Breast epithelium (tissue), 4 donors: ENCODE data around the gene NR2E1. TPM values are rescaled to one million over a fixed set of nuclear protein-coding genes. Genes with fewer than 3 reads are reported as not detected.

Experiments
- DNase-seq, 2 donors: peaks; one replicate each; pipeline ENCODE4 v3.0.0-alpha.2; 2019; ENCODE audit warnings: low spot score in 2 of 2
- H3K27ac ChIP-seq, 2 donors: fragments of 200-600 bp; sonication (generic) in 1 of 2; one replicate each; pipeline ENCODE4 v1.5.1; 2016 to 2019; ENCODE audit warnings: mild to moderate bottlenecking in 1 of 2
- H3K27me3 ChIP-seq, 2 donors: fragments of 200-600 bp; sonication (generic) in 1 of 2; one replicate each; pipeline versions ENCODE4 v1.5.1 to v1.6.0; 2017 to 2019; ENCODE audit warnings: control low read depth in 1 of 2, mild to moderate bottlenecking in 1 of 2
- H3K36me3 ChIP-seq: fragments of 200-600 bp; one replicate; pipeline ENCODE4 v1.5.1; 2019
- H3K4me1 ChIP-seq, 2 donors: fragments of 200-600 bp; sonication (generic); one replicate each; pipeline ENCODE4 v1.5.1; 2016 to 2019; ENCODE audit warnings: control low read depth in 1 of 2
- H3K4me3 ChIP-seq, 3 donors: fragments of 200-600 bp; sonication (generic); 1 replicate in 2 of 3; 2 replicates in 1 of 3; pipeline ENCODE4 v1.5.1; 2016 to 2019; ENCODE audit warnings: mild to moderate bottlenecking in 3 of 3, moderate library complexity in 2 of 3
- H3K9me3 ChIP-seq, 2 donors: fragments of 200-600 bp; sonication (generic) in 1 of 2; one replicate each; pipeline ENCODE4 v1.5.1; 2016 to 2019; ENCODE audit warnings: control low read depth in 1 of 2
- CTCF ChIP-seq, 3 donors: fragments of 450-650 bp; IDR thresholded peaks; one replicate each; pipeline ENCODE4 v1.5.1; 2016 to 2017; ENCODE audit warnings: antibody characterized with exemption in 3 of 3, mild to moderate bottlenecking in 3 of 3, moderate library complexity in 3 of 3
- POLR2A ChIP-seq: fragments of 450-650 bp; IDR thresholded peaks from one replicate; pipeline ENCODE4 v1.6.1; 2016; ENCODE audit warnings: antibody characterized with exemption, mild to moderate bottlenecking, moderate library complexity
- POLR2AphosphoS5 ChIP-seq, 3 donors: sonication (generic); formaldehyde crosslinking; IDR thresholded peaks; one replicate each; pipeline ENCODE4 v1.6.1; 2017; ENCODE audit warnings: antibody characterized with exemption in 3 of 3
- intact Hi-C: fragments of 100-400 bp; cut with DNase I; formaldehyde crosslinking; loops from one replicate; pipeline ENCODE4 v1.15.1; 2023; ENCODE audit warnings: low total_unique reads
- total RNA-seq, 3 donors: library from RNA; depleted of rRNA; stranded (reverse); fragments of >200 nt; gene quantifications; one replicate each; pipeline ENCODE4 v1.1.0, GENCODE V29; 2016

Gene NR2E1
- total RNA-seq, 3 donors from 2014 or later: 0.33 TPM; not detected in 2

DNA sequence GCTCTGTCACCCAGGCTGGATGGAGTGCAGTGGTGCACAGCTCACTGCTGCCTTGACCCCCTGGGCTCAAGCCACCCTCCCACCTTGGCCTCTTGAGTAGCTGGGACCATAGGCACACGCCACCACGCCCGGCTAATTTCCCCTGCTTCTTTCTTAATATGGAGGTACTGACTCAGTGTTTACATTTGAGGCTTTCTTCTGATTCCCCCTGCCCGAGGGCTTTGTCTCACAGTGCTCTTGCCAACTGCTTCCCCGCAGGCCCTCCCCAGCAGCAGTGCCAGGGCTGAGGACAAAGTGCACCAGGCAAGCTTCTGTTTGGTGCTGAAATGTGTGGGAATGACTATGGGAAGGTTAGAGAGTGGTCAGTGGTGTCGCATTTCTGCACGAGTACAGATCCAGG, 34.8 kb downstream of the NR2E1 start:
- DNase-seq: no peak
- no peak for TF ChIP-seq CTCF (IDR thresholded peaks at IDR 0.05)
- no peak for TF ChIP-seq POLR2AphosphoS5 (IDR thresholded peaks at IDR 0.05)
- TF ChIP-seq POLR2A: no peak
- intact Hi-C loops: no loop called here
- no peaks in the 10 kb centered on the region for H3K27me3 ChIP-seq
- H3K36me3 ChIP-seq: no peaks in the 10 kb centered on the region
- no peaks in the 10 kb centered on the region for H3K4me1 ChIP-seq
- H3K9me3 ChIP-seq: no peaks in the 10 kb centered on the region
- no peak overlapping the region for H3K4me3 ChIP-seq
- no peak overlapping the region for H3K27ac ChIP-seq

DNA sequence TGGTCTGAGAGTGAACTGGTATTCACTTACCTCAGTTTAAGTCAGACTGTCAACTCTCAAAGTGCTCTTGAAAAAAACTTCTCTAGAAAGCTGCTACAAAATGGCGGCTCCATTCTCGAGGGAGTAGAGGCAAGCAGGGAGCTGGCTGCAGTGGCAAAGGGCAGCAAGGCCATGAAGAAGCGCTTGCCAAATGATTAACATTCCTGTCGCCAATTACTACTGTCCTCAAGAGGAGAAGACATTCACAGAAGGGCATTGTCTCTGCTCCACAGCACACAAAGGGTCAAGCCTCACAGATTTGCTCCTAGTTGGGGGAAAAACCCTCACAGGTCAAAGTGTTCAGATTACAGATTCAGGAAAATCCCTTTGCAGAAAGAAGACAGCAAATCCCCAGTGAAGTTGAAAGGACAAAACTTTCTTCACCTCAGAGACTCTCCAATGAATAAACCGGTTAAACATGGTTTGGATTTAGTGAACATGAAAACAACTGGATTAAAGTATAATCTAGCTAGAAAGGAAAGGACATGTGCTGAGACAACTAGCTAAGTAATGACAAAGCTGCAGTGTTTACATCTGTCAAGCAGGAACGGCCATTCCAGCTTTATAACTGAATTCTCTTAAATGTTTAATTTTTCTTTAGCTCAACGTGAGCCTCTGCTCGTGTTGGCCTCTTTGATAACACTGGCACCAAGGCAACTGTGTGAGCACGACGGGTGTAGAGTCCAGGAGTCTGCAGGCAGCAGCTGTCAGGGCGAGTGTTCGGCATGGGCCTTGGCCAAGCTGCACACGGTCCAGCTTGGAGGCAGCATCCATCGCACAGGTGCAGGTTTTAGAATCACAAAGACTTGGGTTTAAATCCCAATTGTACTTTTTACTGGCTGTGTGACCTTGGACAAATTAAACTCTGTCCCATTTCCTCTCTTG, 37.6 kb downstream of the NR2E1 start:
- H3K27ac ChIP-seq: no peak overlapping the region
- TF ChIP-seq POLR2A: no peak
- TF ChIP-seq POLR2AphosphoS5 (IDR thresholded peaks at IDR 0.05): no peak
- no peak for TF ChIP-seq CTCF (IDR thresholded peaks at IDR 0.05)
- no peaks in the 10 kb centered on the region for H3K36me3 ChIP-seq
- H3K4me3 ChIP-seq: no peak overlapping the region
- no peaks in the 10 kb centered on the region for H3K4me1 ChIP-seq
- H3K27me3 ChIP-seq: no peaks in the 10 kb centered on the region
- intact Hi-C loops: no loop called here
- no peak for DNase-seq
- no peaks in the 10 kb centered on the region for H3K9me3 ChIP-seq

DNA sequence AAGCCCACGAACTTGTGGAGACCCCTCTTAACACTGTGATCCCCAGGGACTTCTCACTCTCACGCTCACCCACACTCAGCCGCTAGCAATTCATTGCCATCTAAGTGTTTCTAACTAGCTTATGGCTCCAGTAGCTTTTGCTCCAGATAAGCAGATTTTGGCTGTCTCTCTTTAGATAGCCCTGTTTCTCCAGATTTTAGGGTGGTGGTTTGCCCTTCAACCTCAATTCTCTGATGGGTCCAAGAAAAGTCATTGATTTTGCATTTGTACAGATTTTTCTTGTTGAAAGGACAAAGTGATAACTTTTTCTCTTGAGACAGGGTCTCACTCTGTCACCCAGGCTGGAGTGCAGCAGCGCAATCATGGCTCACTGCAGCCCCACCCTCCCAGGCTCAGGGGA, 41.2 kb downstream of the NR2E1 start:
- H3K27me3 ChIP-seq: no peaks in the 10 kb centered on the region
- TF ChIP-seq POLR2AphosphoS5 (IDR thresholded peaks at IDR 0.05) (no peak), POLR2A (no peak), CTCF (IDR thresholded peaks at IDR 0.05) (no peak)
- intact Hi-C loops: no loop called here
- H3K9me3 ChIP-seq: no peaks in the 10 kb centered on the region
- no peak overlapping the region for H3K4me3 ChIP-seq
- no peak overlapping the region for H3K27ac ChIP-seq
- no peaks in the 10 kb centered on the region for H3K36me3 ChIP-seq
- no peaks in the 10 kb centered on the region for H3K4me1 ChIP-seq
- DNase-seq: no peak

- no peak for TF ChIP-seq POLR2AphosphoS5 (IDR thresholded peaks at IDR 0.05)
- TF ChIP-seq POLR2A: no peak
- no peak for TF ChIP-seq CTCF (IDR thresholded peaks at IDR 0.05)
- Histone ChIP-seq H3K4me3 (no peak overlapping the region), H3K27me3 (no peaks in the 10 kb centered on the region), H3K9me3 (no peaks in the 10 kb centered on the region), H3K4me1 (no peaks in the 10 kb centered on the region), H3K36me3 (no peaks in the 10 kb centered on the region), H3K27ac (no peak overlapping the region)
- intact Hi-C loops: no loop called here
- no peak for DNase-seq
These were observed 43.9 kb downstream of the NR2E1 start for GRCh38 chr6:108209738-108210137.

DNA sequence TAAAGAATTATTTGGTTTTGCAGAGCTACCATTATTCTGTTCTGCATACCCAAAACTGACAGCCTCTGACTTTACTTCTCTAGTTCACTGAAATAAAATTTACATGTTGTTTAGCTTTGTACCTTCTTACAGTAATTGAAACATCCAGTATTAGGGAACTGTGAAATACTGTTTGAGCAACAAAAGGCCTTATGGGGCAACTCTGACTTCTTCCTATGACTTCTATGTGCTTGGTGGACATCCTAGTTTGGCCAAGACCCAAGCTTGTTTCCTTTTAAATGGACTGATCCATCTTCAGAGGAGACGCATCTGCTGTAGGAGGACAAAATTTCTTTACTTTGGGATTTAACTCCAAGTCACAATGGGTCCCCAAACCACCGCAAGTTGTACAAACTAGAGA, 44.7 kb downstream of the NR2E1 start:
- H3K36me3 ChIP-seq: no peaks in the 10 kb centered on the region
- no peak overlapping the region for H3K27ac ChIP-seq
- DNase-seq: no peak
- H3K4me1 ChIP-seq: no peaks in the 10 kb centered on the region
- intact Hi-C loops: no loop called here
- no peaks in the 10 kb centered on the region for H3K9me3 ChIP-seq
- no peaks in the 10 kb centered on the region for H3K27me3 ChIP-seq
- no peak overlapping the region for H3K4me3 ChIP-seq
- TF ChIP-seq POLR2A (no peak), CTCF (IDR thresholded peaks at IDR 0.05) (no peak), POLR2AphosphoS5 (IDR thresholded peaks at IDR 0.05) (no peak)
